Thyroid gland (tissue), 4 donors: Measurements from ENCODE around the gene NRTN.
"Not testable (repeated sequence)": the region's sequence is repeated elsewhere in the genome, so short reads cannot be mapped to it uniquely, and the experiment has no call there.

Experiments
- CTCF ChIP-seq, 6 experiments: fragments of 200-600 bp in 3 of 6; fragments of 450-650 bp in 3 of 6; sonication (generic) in 3 of 6; IDR thresholded peaks; one replicate each; pipeline ENCODE4 v1.5.1; 2016 to 2019; ENCODE audit warnings: antibody characterized with exemption in 6 of 6, mild to moderate bottlenecking in 2 of 6, inconsistent platforms in 1 of 6, moderate library complexity in 1 of 6
- POLR2A ChIP-seq, 2 donors: fragments of 450-650 bp; IDR thresholded peaks; one replicate each; pipeline ENCODE4 v1.6.1; 2017; ENCODE audit warnings: antibody characterized with exemption in 2 of 2, mild to moderate bottlenecking in 2 of 2, moderate library complexity in 1 of 2

- TF ChIP-seq CTCF, POLR2A (IDR thresholded peaks at IDR 0.05): not testable (repeated sequence)
Measured at GRCh38 chr19:5780916-5781315, 24.0 kb upstream of the NRTN start.
